HAP-1 (cell line): ENCODE results near the gene GOLGA6C.
"Not testable (repeated sequence)": the region's sequence is repeated elsewhere in the genome, so short reads cannot be mapped to it uniquely, and the experiment has no call there.

Source experiments
- DNase-seq, 2 experiments: peaks; one replicate each; pipeline ENCODE4 v3.0.0-alpha.2; 2016 to 2020; ENCODE audit warnings: low spot score in 2 of 2
- H3K27me3 ChIP-seq: fragments of 250-450 bp; sonication (Bioruptor Pico); 2 replicates; pipeline ENCODE4 v1.5.1; 2020; ENCODE audit warnings: low read depth, mild to moderate bottlenecking, moderate library complexity
- H3K36me3 ChIP-seq: fragments of 250-450 bp; sonication (Bioruptor Pico); replicated peaks from 2 replicates; pipeline ENCODE4 v1.5.1; 2020; ENCODE audit warnings: mild to moderate bottlenecking
- H3K4me1 ChIP-seq: fragments of 250-450 bp; sonication (Bioruptor Pico); 2 replicates; pipeline ENCODE4 v1.5.1; 2020; ENCODE audit warnings: mild to moderate bottlenecking
- H3K4me3 ChIP-seq: fragments of 250-450 bp; sonication (Bioruptor Pico); 2 replicates; pipeline ENCODE4 v1.5.1; 2020; ENCODE audit warnings: mild to moderate bottlenecking, moderate library complexity
- H3K9me3 ChIP-seq: fragments of 250-450 bp; sonication (Bioruptor Pico); 2 replicates; pipeline ENCODE4 v1.5.1; 2020; ENCODE audit warnings: mild to moderate bottlenecking, moderate library complexity
- in situ Hi-C: fragments of 300-500 bp; cut with MboI; formaldehyde crosslinking; loops from 3 replicates; pipeline ENCODE4 v1.14.3; 2020; ENCODE audit warnings: low sequenced_read_pairs, inconsistent platforms, mixed read lengths

GOLGA6C gene

GRCh38 chr15:75219507-75219929, 38.6 kb upstream of the GOLGA6C start:
- H3K27me3 ChIP-seq, H3K9me3 ChIP-seq: not testable (repeated sequence)

DNA sequence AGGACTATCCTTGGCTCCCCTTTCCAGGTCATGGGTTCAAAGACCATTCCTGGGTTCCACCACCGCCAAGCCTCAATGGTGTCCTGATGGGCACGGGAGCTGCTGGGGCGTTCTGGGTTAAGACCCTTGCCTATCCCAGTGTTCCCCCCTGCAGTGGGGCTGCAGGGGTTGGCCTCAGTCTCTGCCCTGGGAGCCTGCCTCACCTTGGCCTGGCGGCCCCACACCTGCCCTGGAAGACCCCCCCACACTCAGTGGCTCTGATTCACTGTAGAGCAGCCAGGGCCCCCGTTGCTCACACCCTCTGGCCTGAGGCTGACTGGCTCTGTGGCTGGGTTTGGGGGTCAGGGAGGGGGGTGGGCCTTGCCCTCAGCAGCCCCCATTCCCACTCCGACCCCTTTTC, 34.4 kb upstream of the GOLGA6C start:
- Histone ChIP-seq H3K4me3 (no peak overlapping the region), H3K9me3 (no peaks in the 10 kb centered on the region), H3K36me3 (no peaks in the 10 kb centered on the region), H3K4me1 (no peaks in the 10 kb centered on the region), H3K27me3 (peaks cover 27% of the 10 kb centered on the region)
- in situ Hi-C loops: no loop called here
- no peak for DNase-seq

More at GRCh38 chr15:75219507-75219929, 38.6 kb upstream of the GOLGA6C start:
- H3K4me3 ChIP-seq, in situ Hi-C loops, DNase-seq, H3K36me3 ChIP-seq, H3K4me1 ChIP-seq: not testable (repeated sequence)

GRCh38 chr15:75224281-75224680, 33.9 kb upstream of the GOLGA6C start:
- Histone ChIP-seq H3K27me3 (peaks cover 32% of the 10 kb centered on the region), H3K4me1 (no peaks in the 10 kb centered on the region), H3K36me3 (no peaks in the 10 kb centered on the region), H3K9me3 (no peaks in the 10 kb centered on the region), H3K4me3 (no peak overlapping the region)
- no peak for DNase-seq
- in situ Hi-C loops: no loop called here

- H3K9me3 ChIP-seq, DNase-seq, in situ Hi-C loops, H3K4me1 ChIP-seq, H3K36me3 ChIP-seq, H3K4me3 ChIP-seq: not testable (repeated sequence)
- H3K27me3 ChIP-seq: peaks cover 32% of the 10 kb centered on the region
Observed at GRCh38 chr15:75225102-75225836, 32.9 kb upstream of the GOLGA6C start.

- Histone ChIP-seq H3K27me3 (peaks cover 33% of the 10 kb centered on the region), H3K36me3 (no peaks in the 10 kb centered on the region), H3K4me1 (no peaks in the 10 kb centered on the region), H3K4me3 (no peak overlapping the region), H3K9me3 (no peaks in the 10 kb centered on the region)
- in situ Hi-C loops: no loop called here
- DNase-seq: no peak
Observed at GRCh38 chr15:75225951-75226732, 32.0 kb upstream of the GOLGA6C start.

GRCh38 chr15:75227112-75227511, 31.0 kb upstream of the GOLGA6C start:
- in situ Hi-C loops, DNase-seq, H3K4me1 ChIP-seq, H3K9me3 ChIP-seq, H3K4me3 ChIP-seq, H3K36me3 ChIP-seq: not testable (repeated sequence)
- H3K27me3 ChIP-seq: peaks cover 42% of the 10 kb centered on the region

GRCh38 chr15:75227663-75228280, 30.4 kb upstream of the GOLGA6C start:
- Histone ChIP-seq H3K4me1 (no peaks in the 10 kb centered on the region), H3K4me3 (no peak overlapping the region), H3K36me3 (no peaks in the 10 kb centered on the region), H3K9me3 (no peaks in the 10 kb centered on the region; the same call in 1 of the 2 replicates), H3K27me3 (peaks cover 49% of the 10 kb centered on the region)
- DNase-seq: no peak
- in situ Hi-C loops: no loop called here

- DNase-seq: no peak
- no peaks in the 10 kb centered on the region; the same call in 1 of the 2 replicates for H3K9me3 ChIP-seq
- H3K27me3 ChIP-seq: peaks cover 56% of the 10 kb centered on the region
- in situ Hi-C loops: no loop called here
- no peaks in the 10 kb centered on the region for H3K36me3 ChIP-seq
- no peaks in the 10 kb centered on the region for H3K4me1 ChIP-seq
- no peak overlapping the region for H3K4me3 ChIP-seq
Observed at GRCh38 chr15:75228787-75229186, 29.3 kb upstream of the GOLGA6C start.

DNA sequence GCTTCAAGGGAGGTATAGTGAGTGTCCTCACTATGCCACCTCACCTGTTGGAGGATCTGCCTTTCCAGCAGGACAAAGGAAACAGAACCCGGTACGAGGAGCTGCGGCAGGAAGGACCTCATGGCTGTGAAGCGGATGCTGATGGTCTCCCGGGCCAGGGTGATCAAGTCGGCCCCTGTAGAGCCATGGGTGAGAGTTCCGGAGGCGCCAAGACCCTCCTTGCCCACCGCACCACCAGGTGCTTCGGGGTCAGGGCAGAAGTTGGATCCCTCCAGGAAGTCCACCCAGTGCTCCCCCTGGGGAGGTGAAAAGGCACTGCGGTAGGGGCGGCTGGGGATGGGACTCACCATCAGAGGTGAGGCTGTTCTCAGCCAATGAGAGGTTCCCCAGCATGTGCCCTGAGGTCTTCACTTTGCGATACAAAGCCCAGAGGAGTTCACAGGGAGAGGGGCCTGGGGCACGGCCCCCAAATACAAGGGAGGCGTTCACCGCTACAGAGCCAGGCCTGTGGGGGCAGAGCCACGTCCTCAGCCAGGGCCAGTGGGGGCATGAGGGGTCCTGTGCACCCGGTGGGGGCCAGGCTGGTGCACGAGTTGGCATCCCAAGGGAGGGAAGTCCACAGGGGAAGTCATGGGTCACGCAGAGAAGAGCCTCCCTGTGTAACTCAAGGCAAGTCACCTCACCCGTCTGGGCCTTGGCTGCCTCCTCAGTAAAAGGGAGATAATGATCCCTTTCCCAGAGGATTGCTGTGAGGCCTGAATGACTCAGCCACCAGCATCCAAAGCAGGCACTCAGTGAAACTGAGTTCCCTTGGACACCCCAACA, 28.7 kb upstream of the GOLGA6C start:
- in situ Hi-C loops: loop anchor here (5.0 kb wide), 1 partner anchor 88 kb away; no protein-coding TSS in a partner anchor

GRCh38 chr15:75230016-75230343, 28.2 kb upstream of the GOLGA6C start:
- DNase-seq: no peak
- H3K4me3 ChIP-seq: no peak overlapping the region
- H3K9me3 ChIP-seq: no peaks in the 10 kb centered on the region; the same call in 1 of the 2 replicates
- no peaks in the 10 kb centered on the region for H3K4me1 ChIP-seq
- peaks cover 60% of the 10 kb centered on the region for H3K27me3 ChIP-seq
- no peaks in the 10 kb centered on the region for H3K36me3 ChIP-seq
- in situ Hi-C loops: loop anchor here (5.0 kb wide), 1 partner anchor 87 kb away; no protein-coding TSS in a partner anchor

More for the DNA sequence above, 28.7 kb upstream of the GOLGA6C start:
- Histone ChIP-seq H3K36me3 (no peaks in the 10 kb centered on the region), H3K9me3 (no peaks in the 10 kb centered on the region; the same call in 1 of the 2 replicates), H3K4me3 (no peak overlapping the region), H3K4me1 (no peaks in the 10 kb centered on the region), H3K27me3 (peaks cover 56% of the 10 kb centered on the region)
- DNase-seq: no peak

DNA sequence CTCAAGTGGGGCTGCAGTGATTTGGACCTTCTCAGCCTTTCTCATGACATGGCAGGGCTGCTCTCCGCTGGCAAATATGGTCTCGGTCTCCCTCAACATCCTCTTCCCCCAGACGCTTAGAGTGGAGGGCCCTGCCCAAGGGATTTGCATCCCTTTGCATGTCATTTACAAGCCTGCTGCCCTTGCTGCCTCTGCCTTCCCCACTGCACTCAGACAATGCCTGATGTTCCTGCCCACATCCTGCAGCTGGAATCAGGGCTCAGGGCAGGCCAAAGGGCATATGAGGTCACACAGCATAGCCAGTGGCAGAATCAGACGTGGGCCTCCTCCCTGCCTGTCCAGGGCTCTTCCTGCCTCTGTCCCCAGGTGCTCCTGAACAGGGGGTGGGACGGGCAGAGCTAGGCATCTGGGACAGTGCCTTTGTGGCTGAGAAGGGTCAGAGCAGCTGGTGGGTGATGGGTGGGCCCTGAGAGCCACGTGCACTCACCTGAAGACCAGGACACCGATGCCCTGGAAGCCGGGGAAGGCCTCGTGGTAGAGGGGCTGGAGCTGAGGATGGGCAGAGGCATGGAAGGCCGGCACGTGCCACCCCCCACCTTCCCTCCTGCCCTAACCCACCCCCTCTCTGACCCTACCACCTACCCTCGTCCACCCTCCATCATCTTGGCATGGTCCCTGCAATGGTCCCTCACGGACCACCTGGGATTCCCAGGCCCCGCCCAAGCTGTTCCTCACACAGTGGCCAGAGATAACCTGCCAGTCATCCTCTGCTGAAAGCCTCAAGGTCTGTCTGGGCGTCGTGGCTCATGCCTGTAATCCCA, 27.4 kb upstream of the GOLGA6C start:
- in situ Hi-C loops: loop anchor here (5.0 kb wide), 1 partner anchor 87 kb away; no protein-coding TSS in a partner anchor
- Histone ChIP-seq H3K4me3 (no peak overlapping the region), H3K27me3 (peaks cover 60% of the 10 kb centered on the region)

GRCh38 chr15:75231836-75232235, 26.3 kb upstream of the GOLGA6C start:
- no peaks in the 10 kb centered on the region; the same call in 1 of the 2 replicates for H3K9me3 ChIP-seq
- no peaks in the 10 kb centered on the region for H3K4me1 ChIP-seq
- no peak for DNase-seq
- no peak overlapping the region for H3K4me3 ChIP-seq
- peaks cover 64% of the 10 kb centered on the region for H3K27me3 ChIP-seq
- H3K36me3 ChIP-seq: no peaks in the 10 kb centered on the region
- in situ Hi-C loops: loop anchor here (5.0 kb wide), 1 partner anchor 85 kb away; no protein-coding TSS in a partner anchor

More for the DNA sequence above, 27.4 kb upstream of the GOLGA6C start:
- Histone ChIP-seq H3K36me3 (no peaks in the 10 kb centered on the region), H3K4me1 (no peaks in the 10 kb centered on the region), H3K9me3 (no peaks in the 10 kb centered on the region; the same call in 1 of the 2 replicates)
- no peak for DNase-seq
